Measurements from ENCODE around the gene TPP1.

TPP1 gene

DNA sequence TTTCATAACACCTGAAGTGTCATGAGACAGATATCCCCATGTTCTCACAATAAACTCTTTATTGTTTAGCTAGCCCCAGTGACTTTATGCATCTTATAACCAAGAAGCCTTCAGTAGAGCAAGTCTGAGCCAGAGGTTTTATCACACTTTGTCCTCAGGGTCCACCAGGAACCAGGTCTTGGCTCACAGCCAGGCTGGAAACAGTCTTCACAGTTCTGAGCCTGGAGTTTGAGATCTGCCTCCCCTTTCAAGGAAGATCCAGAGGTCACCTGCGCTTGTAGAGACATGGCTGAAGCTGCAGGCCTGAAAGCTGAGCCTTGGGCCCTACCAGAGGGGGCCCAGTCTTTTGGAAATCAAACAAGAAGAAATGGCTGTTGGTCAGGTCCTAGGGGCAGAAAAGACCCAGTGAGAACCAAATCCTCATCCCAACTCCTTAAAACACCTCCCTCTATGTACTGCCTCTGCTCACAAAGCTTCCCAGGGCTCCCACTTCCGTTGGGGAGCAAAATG lies 19.3 kb downstream of the TPP1 start:
- TF ChIP-seq CTCF (conservative IDR thresholded peaks at IDR 0.05; ENCODE audit: low read depth, low read length) = no peak
- DNase-seq (ENCODE audit: low read depth) = no peak
- no peak overlapping the region for H3K4me3 ChIP-seq (ENCODE audit: low read depth, low read length)

DNA sequence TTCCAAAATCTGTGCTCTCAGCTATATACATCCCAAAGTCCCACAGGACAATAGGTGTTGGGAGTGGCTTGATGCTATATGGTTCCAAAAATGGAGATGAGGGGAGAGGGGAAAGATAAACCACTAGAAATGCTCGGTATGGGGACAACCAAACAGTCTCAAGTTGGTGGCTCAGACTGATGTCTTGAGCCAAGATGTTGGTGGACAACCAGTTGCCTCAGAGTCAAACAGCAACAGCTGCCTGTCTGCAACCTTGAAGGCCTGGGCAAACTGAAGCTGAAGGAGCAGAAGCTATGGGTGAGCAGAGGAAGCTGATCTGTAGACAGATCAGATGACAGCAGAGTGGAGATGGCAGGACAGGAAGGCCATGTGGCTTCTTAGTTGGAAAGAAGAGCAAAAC lies 19.8 kb downstream of the TPP1 start:
- no peak overlapping the region for H3K4me3 ChIP-seq (ENCODE audit: low read depth, low read length)
- no peak for DNase-seq (ENCODE audit: low read depth)
- TF ChIP-seq CTCF (conservative IDR thresholded peaks at IDR 0.05; ENCODE audit: low read depth, low read length) = no peak

DNA sequence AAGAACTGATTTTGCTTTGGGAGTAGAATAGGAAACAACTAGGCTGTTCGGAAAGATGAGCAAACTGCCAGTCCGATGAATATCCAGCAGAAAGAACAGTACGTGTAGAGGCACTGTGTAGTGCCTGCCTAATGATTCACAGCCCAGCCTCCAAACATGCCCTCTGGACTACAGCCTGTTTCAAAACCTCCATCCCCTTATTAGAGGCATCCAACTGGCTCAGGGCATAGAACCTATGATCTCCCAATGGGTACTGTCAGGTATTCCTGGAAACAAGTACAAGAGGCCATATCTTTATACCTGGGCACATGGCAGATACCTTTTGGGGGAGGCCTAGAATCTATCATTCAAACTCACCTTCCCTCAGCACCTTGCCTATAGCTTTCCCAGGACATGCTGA lies 20.7 kb downstream of the TPP1 start:
- TF ChIP-seq CTCF (conservative IDR thresholded peaks at IDR 0.05; ENCODE audit: low read depth, low read length) = no peak
- no peak overlapping the region for H3K4me3 ChIP-seq (ENCODE audit: low read depth, low read length)
- no peak for DNase-seq (ENCODE audit: low read depth)

- no peak overlapping the region for H3K4me3 ChIP-seq (ENCODE audit: low read depth, low read length)
- no peak for DNase-seq (ENCODE audit: low read depth)
- TF ChIP-seq CTCF (conservative IDR thresholded peaks at IDR 0.05; ENCODE audit: low read depth, low read length) = no peak
These were observed 22.9 kb downstream of the TPP1 start for GRCh38 chr11:6596239-6596877.

DNA sequence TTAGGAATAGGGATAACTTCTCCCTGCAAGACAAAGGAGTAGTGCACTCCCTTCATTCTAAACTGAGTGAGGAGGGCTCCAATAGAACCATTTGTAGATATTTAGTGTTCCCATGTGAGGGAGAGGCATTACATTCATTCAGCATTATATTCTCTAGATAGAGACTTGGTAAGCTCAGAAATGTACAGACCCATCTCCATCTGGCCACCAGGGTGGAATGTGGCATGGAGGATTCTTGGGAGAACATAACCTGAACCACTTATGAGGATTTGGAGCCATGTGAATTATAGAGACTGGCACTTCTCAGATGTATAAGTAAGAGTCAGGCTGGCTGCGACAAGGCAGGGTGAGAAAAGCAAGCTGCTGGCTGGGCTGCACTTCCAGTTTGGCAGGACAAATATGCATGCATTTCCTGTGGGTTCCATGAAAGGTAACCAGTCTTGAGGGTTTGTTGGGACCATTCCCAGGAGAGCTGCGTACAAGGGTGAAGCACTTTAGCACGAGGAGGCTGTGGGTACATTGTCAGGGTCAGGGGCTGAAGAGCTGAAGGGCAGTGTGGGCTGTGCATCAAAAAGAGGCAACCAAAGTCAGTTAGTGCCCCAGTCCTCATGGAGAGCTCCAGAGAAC lies 25.0 kb downstream of the TPP1 start:
- no peak overlapping the region for H3K4me3 ChIP-seq (ENCODE audit: low read depth, low read length)
- DNase-seq (ENCODE audit: low read depth) = no peak
- no peak for TF ChIP-seq CTCF (conservative IDR thresholded peaks at IDR 0.05; ENCODE audit: low read depth, low read length)

- TF ChIP-seq CTCF (conservative IDR thresholded peaks at IDR 0.05; ENCODE audit: low read depth, low read length) = no peak
- DNase-seq (ENCODE audit: low read depth) = no peak
- H3K4me3 ChIP-seq (ENCODE audit: low read depth, low read length) = no peak overlapping the region
These were observed 31.2 kb downstream of the TPP1 start for GRCh38 chr11:6588018-6588417.
